ENCODE results near the gene LRP6.

Gene LRP6

DNA sequence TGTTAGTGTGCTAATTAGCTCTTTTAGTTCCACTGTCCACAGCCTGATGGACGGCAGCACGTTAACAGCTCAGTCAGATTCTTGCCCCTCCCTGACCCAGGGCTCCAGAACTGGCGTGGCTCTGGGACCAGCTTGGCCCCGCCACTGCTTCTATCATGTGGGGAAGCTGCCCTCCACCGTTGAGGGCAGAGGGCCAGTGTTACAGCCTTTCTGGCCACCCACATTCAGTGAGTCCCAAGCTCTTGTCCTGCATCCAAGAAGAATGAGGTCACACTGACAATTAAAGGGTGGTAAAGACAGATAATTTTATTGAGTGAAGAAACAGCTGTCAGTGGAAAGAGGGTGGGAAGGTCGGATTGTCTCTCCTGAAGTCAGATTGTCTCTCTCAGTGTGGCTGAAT lies 159.2 kb downstream of the LRP6 start:
- DNase-seq, result no peak

GRCh38 chr12:12099102-12099501 lies 167.7 kb downstream of the LRP6 start:
- no peak for DNase-seq

DNA sequence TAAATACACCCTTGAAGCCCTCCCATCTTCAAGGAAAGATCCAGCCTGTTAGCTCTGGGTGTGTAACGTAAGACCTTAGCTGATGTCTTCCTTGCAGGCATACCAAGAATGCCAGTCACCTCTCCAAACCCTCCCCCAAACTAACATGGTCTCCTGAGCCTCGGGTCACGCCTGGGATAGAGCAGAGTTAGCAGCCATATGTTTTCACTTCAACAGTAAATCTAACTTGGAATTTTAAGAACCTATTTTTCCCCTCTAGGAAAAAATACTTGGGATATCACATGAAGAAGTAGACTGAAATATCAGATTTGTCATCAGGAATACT lies 168.2 kb downstream of the LRP6 start:
- DNase-seq, result no peak

- DNase-seq, result no peak
These were observed 168.8 kb downstream of the LRP6 start for GRCh38 chr12:12097891-12098690.

- no peak for DNase-seq
These were observed 171.8 kb downstream of the LRP6 start for GRCh38 chr12:12095021-12095420.

GRCh38 chr12:12094481-12094880 lies 172.4 kb downstream of the LRP6 start:
- no peak for DNase-seq

DNA sequence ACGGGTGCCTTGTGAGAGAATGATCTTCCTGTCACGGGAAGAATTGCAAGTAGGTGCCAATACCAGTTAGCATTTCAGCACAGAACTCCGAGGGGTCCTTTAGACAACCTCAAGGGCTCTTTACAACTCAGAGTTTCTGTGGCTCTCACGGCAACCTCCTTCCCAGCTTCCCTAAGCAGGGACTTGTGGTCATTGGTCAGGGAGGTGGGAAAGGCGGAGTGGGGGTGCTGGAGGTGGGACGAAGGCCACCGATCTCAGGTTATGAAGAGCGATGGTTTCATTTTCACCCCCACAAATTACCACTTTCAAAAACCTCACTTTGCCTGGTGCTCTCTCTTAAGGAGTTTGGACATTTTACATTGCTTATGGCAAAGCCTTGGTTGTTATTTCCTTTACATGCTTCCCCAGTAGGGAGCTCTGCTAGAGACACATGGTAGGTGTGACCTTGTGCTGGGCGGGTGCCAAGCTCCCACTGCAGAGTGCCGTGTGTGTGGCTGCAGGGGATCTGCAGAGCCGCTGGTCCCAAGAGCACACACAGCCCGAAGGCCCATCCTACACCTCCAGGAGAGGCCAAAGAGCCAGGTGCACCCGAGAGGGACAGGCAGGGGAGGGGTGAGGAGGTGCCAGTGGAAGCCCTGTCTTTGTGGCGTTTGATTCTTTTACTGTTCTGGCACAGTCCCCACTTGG lies 174.7 kb downstream of the LRP6 start:
- DNase-seq, result no peak

GRCh38 chr12:12091071-12091470 lies 175.8 kb downstream of the LRP6 start:
- DNase-seq, result no peak

GRCh38 chr12:12088761-12089160 lies 178.1 kb downstream of the LRP6 start:
- DNase-seq, result no peak

- no peak for DNase-seq
These were observed 178.7 kb downstream of the LRP6 start for GRCh38 chr12:12088147-12088546.

DNA sequence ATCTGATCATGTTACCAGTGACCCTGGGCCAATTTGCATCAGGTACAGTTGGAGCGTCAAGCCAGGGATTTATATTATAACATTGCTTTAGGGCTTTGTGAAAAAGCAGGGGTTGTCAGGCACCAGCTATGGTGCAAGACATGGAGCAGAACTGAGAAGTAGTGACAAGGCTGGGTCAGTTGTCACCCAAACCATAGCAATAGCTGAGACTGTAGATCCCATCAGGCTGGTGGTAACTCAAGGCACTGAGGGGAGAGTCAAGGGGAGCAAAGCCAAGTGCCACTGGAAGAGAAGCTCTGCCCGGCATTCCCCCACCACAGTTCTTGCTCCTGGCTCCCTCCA lies 179.2 kb downstream of the LRP6 start:
- no peak for DNase-seq

GRCh38 chr12:12086973-12087692 lies 179.7 kb downstream of the LRP6 start:
- no peak for DNase-seq

- DNase-seq, result no peak
These were observed 180.5 kb downstream of the LRP6 start for GRCh38 chr12:12086362-12086761.

GRCh38 chr12:12083688-12084087 lies 183.2 kb downstream of the LRP6 start:
- no peak for DNase-seq

DNA sequence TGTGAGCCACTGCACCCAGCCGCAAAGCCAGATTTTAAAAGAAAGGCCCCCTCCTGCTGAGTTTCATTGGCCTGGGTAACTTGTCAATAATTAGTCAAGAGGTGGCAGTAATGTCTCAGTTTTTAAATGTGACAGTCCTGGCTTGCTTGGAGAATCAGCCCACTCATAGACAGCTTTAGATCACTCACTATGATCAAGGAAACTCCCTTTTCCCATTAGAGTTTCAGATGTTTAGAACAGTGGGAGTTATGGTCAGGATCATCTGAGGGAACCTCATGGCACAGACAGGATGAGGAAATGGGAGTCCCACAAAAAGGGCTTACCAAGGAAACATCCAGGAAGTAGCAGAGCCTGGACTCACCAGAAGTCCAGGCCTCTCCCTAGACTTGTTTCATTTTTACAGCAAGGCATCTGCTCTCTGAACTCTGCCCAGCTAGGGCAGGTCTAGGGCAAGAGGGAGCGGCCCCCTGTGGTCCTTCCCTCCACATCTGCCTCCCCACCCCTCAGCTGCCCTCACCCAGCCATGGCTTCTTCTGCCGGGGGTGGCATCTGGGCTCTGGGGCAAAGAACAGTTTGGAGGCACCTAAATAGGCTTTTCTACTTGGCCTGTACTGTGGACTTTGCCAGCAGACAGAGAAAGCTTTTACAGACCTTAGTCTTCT lies 184.9 kb downstream of the LRP6 start:
- no peak for DNase-seq

GRCh38 chr12:12079291-12079690 lies 187.6 kb downstream of the LRP6 start:
- DNase-seq, result no peak

DNA sequence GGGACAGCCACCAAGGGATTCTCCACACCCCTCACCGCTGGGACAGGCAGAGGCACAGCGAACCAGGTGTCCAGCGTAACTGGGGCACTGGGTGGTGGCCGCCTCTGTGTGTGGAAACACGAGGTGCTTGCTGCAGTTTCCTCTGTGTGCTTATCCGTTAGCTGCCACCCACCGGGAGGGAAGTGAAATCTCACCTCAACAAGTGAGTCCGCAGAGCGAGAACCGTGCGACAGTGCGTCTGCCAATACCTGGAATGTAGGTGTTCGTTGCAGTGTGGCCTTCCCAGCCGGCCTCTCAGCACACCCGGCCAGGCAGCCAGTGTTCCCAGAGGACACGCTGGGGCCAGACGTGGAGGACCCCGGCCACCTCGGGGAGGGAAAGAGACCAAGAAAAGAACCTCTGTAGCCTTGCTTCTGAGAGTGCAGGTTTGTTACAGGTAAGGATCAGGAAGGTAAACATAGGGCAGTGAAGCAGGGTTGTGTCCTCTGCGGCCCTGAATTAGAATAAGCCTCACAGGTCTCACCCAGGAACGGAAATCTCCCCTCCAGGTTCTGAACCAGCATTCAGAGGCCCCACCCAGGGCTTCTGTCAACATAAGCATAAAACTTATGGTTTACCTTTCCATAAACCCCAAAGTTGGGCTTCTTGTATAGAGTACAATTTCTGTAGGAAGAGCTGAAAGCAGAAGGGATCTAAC lies 194.6 kb downstream of the LRP6 start:
- DNase-seq, result no peak

GRCh38 chr12:12070674-12071656 lies 195.9 kb downstream of the LRP6 start, which contains the start of gene BCL2L14:
Gene BCL2L14 (plus strand): TSS chr12:12070939. CDS start chr12:12079306, 8,367 bp downstream.
- no peak for DNase-seq

DNA sequence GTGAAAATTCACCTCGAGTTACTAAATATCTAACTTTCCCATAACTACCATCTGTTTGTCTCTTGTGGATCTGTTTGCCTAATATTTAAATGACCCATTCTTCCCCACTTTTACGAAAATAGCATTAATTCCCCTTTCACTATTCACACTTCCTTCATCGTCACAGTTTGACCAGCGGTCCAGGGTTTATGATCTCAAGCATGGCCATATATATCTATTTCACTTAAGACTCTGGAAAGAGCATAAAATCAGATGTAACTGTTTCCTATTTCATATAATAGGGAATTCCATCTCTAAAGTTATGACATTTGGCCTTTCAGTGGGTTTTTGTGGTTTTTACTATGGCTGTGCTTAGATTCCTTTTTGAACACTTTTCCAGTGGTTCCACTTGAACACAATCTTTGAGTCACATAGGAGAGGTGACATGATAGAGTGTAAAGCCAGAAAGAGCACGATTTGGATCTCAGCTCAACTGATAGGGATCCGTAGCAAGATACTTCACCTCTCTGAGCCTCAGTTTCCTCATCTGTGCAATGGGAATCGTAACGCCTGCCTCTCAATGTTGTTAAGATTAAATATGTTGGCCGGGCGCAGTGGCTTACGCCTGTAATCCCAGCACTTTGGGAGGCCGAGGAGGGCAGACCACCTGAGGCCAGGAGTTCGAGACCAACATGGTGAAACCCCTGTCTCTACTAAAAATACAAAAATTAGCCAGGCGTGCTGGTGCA lies 196.9 kb downstream of the LRP6 start:
- DNase-seq, result no peak

- no peak for DNase-seq
These were observed 198.1 kb downstream of the LRP6 start for GRCh38 chr12:12068751-12069150.
